Ascending aorta (tissue), 2 donors: Measurements from ENCODE around the gene CIB4. TPM values are rescaled to one million over a fixed set of nuclear protein-coding genes. Genes with fewer than 3 reads are reported as not detected.
A peak's percentile ranks its signal among the peaks of the same experiment; 100 is the strongest.

Experiments
- DNase-seq, 2 donors: peaks; one replicate each; pipeline ENCODE4 v3.0.0-alpha.2; 2019; ENCODE audit warnings: low spot score in 2 of 2
- H3K27ac ChIP-seq, 2 donors: fragments of 200-600 bp; sonication (generic); one replicate each; pipeline ENCODE4 v1.5.1; 2016 to 2017; ENCODE audit warnings: mild to moderate bottlenecking in 1 of 2
- H3K27me3 ChIP-seq: fragments of 200-600 bp; sonication (generic); one replicate; pipeline ENCODE4 v1.5.1; 2017
- H3K36me3 ChIP-seq, 2 donors: fragments of 200-600 bp; sonication (generic); one replicate each; pipeline ENCODE4 v1.5.1; 2016
- H3K4me1 ChIP-seq, 2 donors: fragments of 200-600 bp; sonication (generic); one replicate each; pipeline ENCODE4 v1.5.1; 2016 to 2017; ENCODE audit warnings: mild to moderate bottlenecking in 1 of 2
- H3K4me3 ChIP-seq, 2 donors: fragments of 200-600 bp; sonication (generic); one replicate each; pipeline ENCODE4 v1.5.1; 2016 to 2017; ENCODE audit warnings: mild to moderate bottlenecking in 1 of 2
- H3K9me3 ChIP-seq, 2 donors: fragments of 200-600 bp; sonication (generic); one replicate each; pipeline ENCODE4 v1.5.1; 2016
- intact Hi-C: fragments of 100-400 bp; cut with DNase I; formaldehyde crosslinking; loops from one replicate; pipeline ENCODE4 v1.15.1; 2023
- total RNA-seq: library from RNA; depleted of rRNA; stranded (reverse); fragments of >200 nt; gene quantifications from one replicate; pipeline ENCODE4 v1.1.0, GENCODE V29; 2016
- TF ChIP-seq, protein P1 (sequence below), 3 experiments: fragments of 200-600 bp in 2 of 3; fragments of 450-650 bp in 1 of 3; sonication (generic) in 2 of 3; IDR thresholded peaks; one replicate each; pipeline ENCODE4 v1.5.1; 2016 to 2019; ENCODE audit warnings: antibody characterized with exemption in 3 of 3, mild to moderate bottlenecking in 1 of 3, moderate library complexity in 1 of 3

CIB4 gene
- total RNA-seq, 1 donor from 2014 or later: not detected

DNA sequence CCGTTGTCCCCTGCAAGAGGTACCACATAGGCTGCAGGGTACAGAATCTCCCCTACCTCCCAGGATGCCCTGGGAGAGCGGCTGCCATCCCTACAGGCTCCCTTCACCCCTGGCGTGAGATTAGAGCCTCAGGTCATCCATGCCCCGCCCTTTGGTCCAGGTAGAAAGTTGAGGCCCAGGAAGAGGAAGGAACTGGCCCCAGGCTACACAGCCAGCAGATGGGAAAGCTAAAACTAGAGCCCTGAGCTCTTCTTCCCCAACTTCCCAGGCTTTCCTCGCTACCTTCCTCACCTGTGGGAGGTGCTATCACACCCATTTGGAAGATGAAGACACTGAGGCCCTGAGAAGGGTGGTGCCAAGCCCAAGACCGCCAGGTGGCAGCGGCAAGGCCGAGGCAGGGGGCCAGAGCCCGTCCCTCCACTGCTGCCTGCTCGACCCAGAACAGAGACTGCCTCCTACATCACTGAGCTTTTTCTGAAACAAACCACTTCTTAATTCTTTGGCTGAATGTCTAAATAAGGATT, 25.8 kb downstream of the CIB4 start:
- H3K27me3 ChIP-seq: no peaks in the 10 kb centered on the region
- no peaks in the 10 kb centered on the region for H3K9me3 ChIP-seq
- H3K27ac ChIP-seq: peak overlapping the region in 1 of 2 donors; percentile 57
- DNase-seq: no peak
- H3K36me3 ChIP-seq: no peaks in the 10 kb centered on the region
- H3K4me1 ChIP-seq: peaks cover 16 to 28% of the 10 kb centered on the region in 2 donors
- TF ChIP-seq, protein P1, sequence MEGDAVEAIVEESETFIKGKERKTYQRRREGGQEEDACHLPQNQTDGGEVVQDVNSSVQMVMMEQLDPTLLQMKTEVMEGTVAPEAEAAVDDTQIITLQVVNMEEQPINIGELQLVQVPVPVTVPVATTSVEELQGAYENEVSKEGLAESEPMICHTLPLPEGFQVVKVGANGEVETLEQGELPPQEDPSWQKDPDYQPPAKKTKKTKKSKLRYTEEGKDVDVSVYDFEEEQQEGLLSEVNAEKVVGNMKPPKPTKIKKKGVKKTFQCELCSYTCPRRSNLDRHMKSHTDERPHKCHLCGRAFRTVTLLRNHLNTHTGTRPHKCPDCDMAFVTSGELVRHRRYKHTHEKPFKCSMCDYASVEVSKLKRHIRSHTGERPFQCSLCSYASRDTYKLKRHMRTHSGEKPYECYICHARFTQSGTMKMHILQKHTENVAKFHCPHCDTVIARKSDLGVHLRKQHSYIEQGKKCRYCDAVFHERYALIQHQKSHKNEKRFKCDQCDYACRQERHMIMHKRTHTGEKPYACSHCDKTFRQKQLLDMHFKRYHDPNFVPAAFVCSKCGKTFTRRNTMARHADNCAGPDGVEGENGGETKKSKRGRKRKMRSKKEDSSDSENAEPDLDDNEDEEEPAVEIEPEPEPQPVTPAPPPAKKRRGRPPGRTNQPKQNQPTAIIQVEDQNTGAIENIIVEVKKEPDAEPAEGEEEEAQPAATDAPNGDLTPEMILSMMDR (IDR thresholded peaks at IDR 0.05): peak in 1 of 3 experiments; percentile 7
- intact Hi-C loops: loop anchor here (5.0 kb wide), 1 partner anchor 77 kb away; the partner anchor contains the start of gene KCNK3
- no peak overlapping the region for H3K4me3 ChIP-seq

DNA sequence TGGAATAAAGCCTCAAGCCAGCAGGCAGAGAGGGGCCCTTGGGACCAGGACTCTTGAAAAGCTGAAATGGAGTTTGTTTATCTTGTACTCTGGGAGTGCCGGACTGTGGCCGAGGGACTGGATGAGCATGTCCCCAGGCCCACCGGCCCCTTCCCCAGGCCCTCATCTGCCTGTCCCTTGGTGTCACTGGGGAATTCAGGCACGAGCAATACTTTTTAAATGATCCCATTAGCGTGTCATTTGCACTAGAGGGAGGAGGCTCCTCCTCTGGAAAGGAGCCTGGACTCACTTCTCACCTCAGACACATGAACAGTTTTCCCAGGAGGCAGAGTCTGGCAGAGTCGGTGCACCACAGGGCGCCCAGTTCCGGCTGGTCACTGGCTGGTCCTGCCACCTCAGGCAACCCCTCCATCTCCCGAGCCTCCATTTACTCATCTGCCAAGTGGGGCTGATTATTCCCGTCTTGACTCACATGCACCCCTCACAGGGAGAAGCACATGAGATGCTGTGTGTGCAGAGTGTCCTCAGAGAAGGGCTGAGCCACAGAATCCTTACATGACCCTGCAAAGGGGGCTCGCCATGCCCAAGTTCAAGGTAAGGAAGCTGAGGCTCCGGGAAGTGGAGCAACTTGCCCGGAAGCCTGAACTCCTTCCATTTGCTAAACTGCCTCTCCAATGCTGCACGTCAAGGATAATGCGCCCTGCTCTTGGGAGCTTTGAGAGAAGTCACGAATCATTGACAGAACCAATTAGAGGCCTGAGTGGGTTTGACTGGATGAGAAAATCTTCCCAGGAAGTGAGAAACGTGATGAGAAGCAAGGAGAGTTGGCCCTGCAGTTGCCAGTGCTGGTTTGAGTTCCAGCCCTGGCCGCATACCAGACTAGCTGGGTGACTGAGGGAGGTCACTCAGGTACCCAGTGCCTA, 26.7 kb downstream of the CIB4 start:
- H3K27ac ChIP-seq: peak overlapping the region; percentile 46 to 57
- TF ChIP-seq, protein P1 (IDR thresholded peaks at IDR 0.05): no peak
- H3K4me3 ChIP-seq: no peak overlapping the region
- H3K4me1 ChIP-seq: peaks cover 16 to 28% of the 10 kb centered on the region in 2 donors
- no peaks in the 10 kb centered on the region for H3K9me3 ChIP-seq
- intact Hi-C loops: loop anchor here (5.0 kb wide), 2 partner anchors 68 to 78 kb away; partner anchors contain the start of gene KCNK3
- no peak for DNase-seq
- H3K36me3 ChIP-seq: no peaks in the 10 kb centered on the region
- no peaks in the 10 kb centered on the region for H3K27me3 ChIP-seq

DNA sequence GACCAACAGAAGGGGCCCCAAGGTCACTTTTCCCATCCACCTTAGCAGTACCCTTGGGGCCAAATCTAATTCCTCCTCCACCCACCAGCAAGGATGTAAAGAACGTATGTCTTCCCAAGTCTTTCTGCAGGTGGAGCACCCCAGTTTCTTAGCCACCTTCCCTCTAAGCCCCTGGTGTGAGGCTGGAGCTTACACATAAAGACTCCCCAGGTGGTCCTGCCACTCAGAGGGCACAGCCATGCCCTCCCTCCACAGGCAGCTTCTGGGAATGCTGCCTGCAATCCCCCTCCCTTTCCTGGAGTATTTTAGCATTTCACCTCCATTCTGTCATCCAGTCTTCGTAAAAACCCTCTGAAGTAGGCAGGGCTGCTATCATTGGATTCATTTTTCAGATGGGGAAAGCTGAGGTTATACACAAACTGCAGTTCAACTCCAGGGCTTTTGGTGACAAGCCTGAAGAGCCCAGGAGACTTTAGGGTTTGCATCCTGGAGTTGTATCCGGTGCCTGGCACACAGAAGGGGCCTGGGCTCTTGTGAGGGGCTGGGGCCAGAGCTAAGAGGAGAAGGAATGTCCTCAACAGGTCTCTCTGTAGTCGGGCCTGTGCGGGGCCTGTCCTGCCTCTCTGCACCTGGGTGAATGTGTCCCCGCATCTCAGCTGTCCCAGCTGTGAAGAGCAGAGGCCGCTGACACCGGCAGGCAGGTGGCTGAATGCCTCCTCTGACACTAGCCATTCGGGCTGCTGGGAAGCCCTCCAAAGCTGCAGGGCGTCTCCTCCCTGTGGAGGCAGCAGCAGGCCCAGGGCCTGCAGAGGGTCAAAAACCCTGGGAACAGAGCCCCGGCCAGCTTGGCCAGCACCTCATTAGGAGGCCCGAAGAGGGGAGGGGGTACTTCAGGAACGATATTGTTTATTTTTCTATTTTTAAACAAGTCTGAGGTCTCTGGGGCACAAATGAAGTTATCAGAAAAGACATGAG, 27.6 kb downstream of the CIB4 start:
- Histone ChIP-seq H3K27ac (peak overlapping the region; percentile 46 to 57), H3K27me3 (no peaks in the 10 kb centered on the region), H3K4me1 (peaks cover 16 to 28% of the 10 kb centered on the region in 2 donors), H3K36me3 (no peaks in the 10 kb centered on the region), H3K4me3 (no peak overlapping the region), H3K9me3 (no peaks in the 10 kb centered on the region)
- intact Hi-C loops: loop anchor here (5.0 kb wide), 1 partner anchor 69 kb away; no protein-coding TSS in a partner anchor
- no peak for DNase-seq
- TF ChIP-seq, protein P1 (IDR thresholded peaks at IDR 0.05): no peak

DNA sequence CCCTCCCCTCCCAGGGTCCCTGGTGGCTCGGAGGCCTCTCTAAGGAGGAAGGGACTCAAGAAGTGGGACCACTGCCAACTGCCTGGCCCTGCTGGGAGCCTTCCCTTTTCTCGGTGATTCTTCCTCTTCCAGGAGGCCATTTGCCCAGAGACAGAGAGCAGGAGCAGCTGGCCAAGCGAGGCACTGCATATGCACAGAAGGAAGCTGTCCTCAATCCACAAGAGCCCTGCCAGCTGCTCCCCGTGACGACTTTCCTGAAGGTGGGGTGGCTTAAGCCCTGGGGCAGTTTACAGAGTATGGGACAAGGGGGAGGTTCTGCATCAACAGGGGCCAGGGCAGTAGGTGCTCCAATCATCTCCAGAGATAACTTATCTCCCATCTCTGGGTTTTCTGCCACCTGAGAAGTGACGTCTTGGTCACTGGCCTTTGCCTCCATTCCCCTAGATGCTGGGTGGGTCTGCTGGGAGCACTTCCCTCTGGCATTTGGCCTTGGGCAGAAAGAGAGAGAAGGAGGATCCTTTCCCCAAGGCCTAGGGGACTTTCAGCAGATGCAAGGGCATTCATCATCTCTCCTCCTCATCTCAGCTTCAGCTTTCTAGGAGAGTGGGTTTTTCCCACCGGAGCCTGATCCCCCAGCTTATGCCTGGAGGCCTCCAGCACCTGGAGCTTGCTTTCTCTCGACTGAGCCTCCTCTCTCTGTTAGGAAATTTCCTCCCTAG, 28.5 kb downstream of the CIB4 start:
- Histone ChIP-seq H3K4me1 (peaks cover 16 to 28% of the 10 kb centered on the region in 2 donors), H3K27me3 (no peaks in the 10 kb centered on the region), H3K36me3 (no peaks in the 10 kb centered on the region), H3K4me3 (no peak overlapping the region), H3K27ac (peak overlapping the region; percentile 46 to 57), H3K9me3 (no peaks in the 10 kb centered on the region)
- DNase-seq: no peak
- TF ChIP-seq, protein P1 (IDR thresholded peaks at IDR 0.05): no peak
- intact Hi-C loops: loop anchor here (5.0 kb wide), 1 partner anchor 70 kb away; no protein-coding TSS in a partner anchor
